Measurements from ENCODE around the gene SYVN1. TPM values are rescaled to one million over a fixed set of nuclear protein-coding genes. Genes with fewer than 3 reads are reported as not detected.

SYVN1 gene
- total RNA-seq, 4 donors from 2014 or later: 20.4 to 39.3 (median 26.9) TPM

GRCh38 chr11:65111159-65111743 lies 23.1 kb downstream of the SYVN1 start:
- Histone ChIP-seq H3K4me1 (peaks cover 45 to 77% (median 51%) of the 10 kb centered on the region in 3 donors), H3K4me3 (peak overlapping the region in 3 of 4 donors; percentile 58 to 70 (median 61)), H3K27me3 (no peaks in the 10 kb centered on the region), H3K9me3 (no peaks in the 10 kb centered on the region), H3K27ac (peak overlapping the region; percentile 41 to 85 (median 76)), H3K36me3 (peaks cover 13 to 44% (median 22%) of the 10 kb centered on the region in 3 donors)
- 88 to 92% methylated on average over 4 to 8 of the region's 31 CpGs for WGBS, 2 donors
- TF ChIP-seq, protein P1, sequence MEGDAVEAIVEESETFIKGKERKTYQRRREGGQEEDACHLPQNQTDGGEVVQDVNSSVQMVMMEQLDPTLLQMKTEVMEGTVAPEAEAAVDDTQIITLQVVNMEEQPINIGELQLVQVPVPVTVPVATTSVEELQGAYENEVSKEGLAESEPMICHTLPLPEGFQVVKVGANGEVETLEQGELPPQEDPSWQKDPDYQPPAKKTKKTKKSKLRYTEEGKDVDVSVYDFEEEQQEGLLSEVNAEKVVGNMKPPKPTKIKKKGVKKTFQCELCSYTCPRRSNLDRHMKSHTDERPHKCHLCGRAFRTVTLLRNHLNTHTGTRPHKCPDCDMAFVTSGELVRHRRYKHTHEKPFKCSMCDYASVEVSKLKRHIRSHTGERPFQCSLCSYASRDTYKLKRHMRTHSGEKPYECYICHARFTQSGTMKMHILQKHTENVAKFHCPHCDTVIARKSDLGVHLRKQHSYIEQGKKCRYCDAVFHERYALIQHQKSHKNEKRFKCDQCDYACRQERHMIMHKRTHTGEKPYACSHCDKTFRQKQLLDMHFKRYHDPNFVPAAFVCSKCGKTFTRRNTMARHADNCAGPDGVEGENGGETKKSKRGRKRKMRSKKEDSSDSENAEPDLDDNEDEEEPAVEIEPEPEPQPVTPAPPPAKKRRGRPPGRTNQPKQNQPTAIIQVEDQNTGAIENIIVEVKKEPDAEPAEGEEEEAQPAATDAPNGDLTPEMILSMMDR (IDR thresholded peaks at IDR 0.05): no peak
- TF ChIP-seq POLR2A (IDR thresholded peaks at IDR 0.05): no peak
- DNase-seq: no peak
- intact Hi-C loops (cut with DNase I): no loop called here

GRCh38 chr11:65110354-65110861 lies 23.9 kb downstream of the SYVN1 start:
- TF ChIP-seq, protein P1 (IDR thresholded peaks at IDR 0.05): peak; percentile 99 to 100 (median 99)
- no peak for TF ChIP-seq POLR2A (IDR thresholded peaks at IDR 0.05)
- DNase-seq: peak; percentile 61
- intact Hi-C loops (cut with DNase I): no loop called here
- Histone ChIP-seq H3K36me3 (peaks cover 13 to 45% (median 22%) of the 10 kb centered on the region in 3 donors), H3K9me3 (no peaks in the 10 kb centered on the region), H3K27me3 (no peaks in the 10 kb centered on the region), H3K4me1 (peaks cover 41 to 69% (median 44%) of the 10 kb centered on the region in 3 donors), H3K4me3 (peak overlapping the region in 1 of 4 donors; percentile 15), H3K27ac (peak overlapping the region; percentile 41 to 85 (median 76))
- WGBS, 2 donors: 3 to 5% methylated on average over 6 to 11 of the region's 18 CpGs

DNA sequence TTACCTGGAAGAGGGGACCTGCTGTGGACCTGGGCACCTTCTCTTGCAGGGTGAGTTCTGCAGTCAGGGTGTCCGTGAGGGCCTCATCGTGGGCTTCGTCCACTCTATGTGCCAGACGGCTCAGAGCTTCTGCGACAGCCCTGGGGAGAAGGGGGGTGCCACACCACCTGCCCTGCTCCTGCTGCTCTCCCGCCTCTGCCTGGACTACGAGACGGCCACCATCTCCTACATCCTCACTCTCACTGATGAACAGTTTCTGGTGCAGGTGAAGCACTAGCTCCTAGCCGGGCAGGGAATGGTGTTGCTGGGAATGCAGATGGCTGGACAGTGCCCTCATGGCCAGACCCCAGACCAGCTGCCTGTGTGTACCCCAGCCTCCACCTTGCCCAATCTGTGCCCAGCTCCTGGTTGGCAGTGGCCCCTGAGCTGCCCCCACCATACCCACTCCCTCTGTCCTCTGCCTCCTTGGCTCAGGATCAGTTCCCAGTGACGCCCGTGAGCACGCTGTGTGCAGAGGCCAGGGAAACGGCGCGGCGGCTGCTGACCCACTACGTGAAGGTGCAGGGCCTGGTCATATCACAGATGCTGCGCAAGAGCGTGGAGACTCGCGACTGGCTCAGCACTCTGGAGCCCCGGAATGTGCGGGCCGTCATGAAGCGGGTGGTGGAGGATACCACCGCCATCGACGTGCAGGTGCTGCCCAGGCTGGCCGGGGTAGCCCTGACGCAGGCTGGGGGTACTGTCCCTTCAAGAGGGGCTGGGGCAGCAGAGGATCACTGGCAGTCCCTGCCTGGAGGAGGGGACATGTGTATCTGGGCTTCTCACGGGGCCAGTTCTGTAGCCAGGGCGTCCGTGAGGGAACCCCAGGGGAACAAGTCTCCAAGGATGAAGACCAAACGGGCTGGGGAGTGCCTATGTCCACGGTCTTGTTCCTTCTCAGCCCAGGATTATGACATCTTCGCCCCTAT lies 24.8 kb downstream of the SYVN1 start:
- no peak overlapping the region for H3K4me3 ChIP-seq
- H3K4me1 ChIP-seq: peaks cover 41 to 69% (median 44%) of the 10 kb centered on the region in 3 donors
- peaks cover 13 to 45% (median 22%) of the 10 kb centered on the region in 3 donors for H3K36me3 ChIP-seq
- WGBS, 2 donors: 66 to 88% methylated on average over 8 to 24 of the region's 36 CpGs
- no peak for DNase-seq
- H3K9me3 ChIP-seq: no peaks in the 10 kb centered on the region
- no peaks in the 10 kb centered on the region for H3K27me3 ChIP-seq
- peak overlapping the region; percentile 8 to 85 (median 28) for H3K27ac ChIP-seq
- TF ChIP-seq, protein P1 (IDR thresholded peaks at IDR 0.05): no peak
- TF ChIP-seq POLR2A (IDR thresholded peaks at IDR 0.05): no peak
- intact Hi-C loops (cut with DNase I): no loop called here

DNA sequence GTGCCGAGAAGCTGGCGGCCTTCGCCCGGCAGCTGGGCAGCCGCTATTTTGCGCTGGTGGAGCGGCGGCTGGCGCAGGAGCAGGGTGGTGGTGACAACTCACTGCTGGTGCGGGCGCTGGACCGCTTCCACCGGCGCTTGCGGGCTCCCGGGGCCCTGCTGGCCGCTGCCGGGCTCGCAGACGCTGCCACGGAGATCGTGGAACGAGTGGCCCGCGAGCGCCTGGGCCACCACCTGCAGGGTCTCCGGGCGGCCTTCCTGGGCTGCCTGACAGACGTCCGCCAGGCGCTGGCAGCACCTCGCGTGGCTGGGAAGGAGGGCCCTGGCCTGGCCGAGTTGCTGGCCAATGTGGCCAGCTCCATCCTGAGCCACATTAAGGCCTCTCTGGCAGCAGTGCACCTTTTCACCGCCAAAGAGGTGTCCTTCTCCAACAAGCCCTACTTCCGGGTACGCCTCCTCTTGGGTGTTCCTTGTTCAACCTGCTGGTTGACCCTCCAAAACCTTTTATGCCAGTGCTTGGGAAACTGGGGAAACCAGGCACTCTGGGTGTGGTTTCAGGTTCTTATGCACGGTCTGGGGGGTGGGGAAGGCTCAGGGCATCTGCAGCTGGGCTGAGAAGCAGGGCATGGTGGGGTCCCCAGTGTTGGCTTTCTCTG lies 25.7 kb downstream of the SYVN1 start:
- H3K27me3 ChIP-seq: no peaks in the 10 kb centered on the region
- TF ChIP-seq, protein P1 (IDR thresholded peaks at IDR 0.05): peak in 3 of 6 experiments; percentile 9 to 35 (median 18)
- TF ChIP-seq POLR2A (IDR thresholded peaks at IDR 0.05): no peak
- H3K36me3 ChIP-seq: peaks cover 13 to 45% (median 22%) of the 10 kb centered on the region in 3 donors
- WGBS, 2 donors: 59 to 90% methylated on average over 2 to 12 of the region's 38 CpGs
- H3K4me1 ChIP-seq: peaks cover 41 to 70% (median 43%) of the 10 kb centered on the region in 3 donors
- intact Hi-C loops (cut with DNase I): no loop called here
- no peak for DNase-seq
- H3K27ac ChIP-seq: peak overlapping the region; percentile 8 to 85 (median 32)
- H3K4me3 ChIP-seq: no peak overlapping the region
- H3K9me3 ChIP-seq: no peaks in the 10 kb centered on the region

Data from esophagus squamous epithelium (tissue), 5 donors.